Spleen (tissue), 7 donors: ENCODE results near the gene MARK3.

Source experiments
- CTCF ChIP-seq, 11 experiments: fragments of 200-600 bp in 7 of 11; fragments of 450-650 bp in 4 of 11; sonication (generic) in 4 of 11; IDR thresholded peaks in 8 of 11; conservative IDR thresholded peaks in 3 of 11; 1 replicate in 7 of 11; 2 replicates in 4 of 11; pipeline versions ENCODE4 v1.4.0 to v1.8.0; 2016 to 2021; ENCODE audit warnings: antibody characterized with exemption in 11 of 11, inconsistent platforms in 4 of 11, mild to moderate bottlenecking in 1 of 11
- POLR2A ChIP-seq, 3 donors: fragments of 450-650 bp; IDR thresholded peaks; one replicate each; pipeline ENCODE4 v1.5.1; 2017; ENCODE audit warnings: antibody characterized with exemption in 3 of 3, mild to moderate bottlenecking in 1 of 3
- POLR2AphosphoS5 ChIP-seq, 3 donors: sonication (generic); formaldehyde crosslinking; IDR thresholded peaks; one replicate each; pipeline ENCODE4 v1.5.1; 2017; ENCODE audit warnings: antibody characterized with exemption in 3 of 3
- donor health status: DM: no; HTN: no; CAD: no; lungs with moderate emphysema.
- donor health status: DM: no; HTN: no; CAD: no.
- donor health status: DM: no; HTN: no; CAD: no.

- TF ChIP-seq CTCF (IDR thresholded peaks at IDR 0.05 in 8 of 11, conservative IDR thresholded peaks at IDR 0.05 in 3 of 11) (no peak), POLR2A (IDR thresholded peaks at IDR 0.05) (no peak), POLR2AphosphoS5 (IDR thresholded peaks at IDR 0.05) (no peak)
These were observed 157.9 kb downstream of the MARK3 start for GRCh38 chr14:103543140-103543539.
